ENCODE measurements around the gene CFAP20DC. TPM values are rescaled to one million over a fixed set of nuclear protein-coding genes. Genes with fewer than 3 reads are reported as not detected.

CFAP20DC gene
- total and polyA plus RNA-seq, 2 experiments from 2014 or later, result 7.4 to 11.4 TPM

GRCh38 chr3:58962816-58963215 lies 87.0 kb downstream of the CFAP20DC start:
- H3K36me3 Mint-ChIP-seq (ENCODE audit: low read depth), result no peaks in the 10 kb centered on the region
- TF ChIP-seq ZNF331 (CRISPR knock-in tag; IDR thresholded peaks at IDR 0.05; ENCODE audit: low read depth) (no peak), ZNF462 (CRISPR knock-in tag; IDR thresholded peaks at IDR 0.05) (no peak), ZNF114 (CRISPR knock-in tag; IDR thresholded peaks at IDR 0.05) (no peak), EZH2 (IDR thresholded peaks at IDR 0.05; ENCODE audit: low read depth, unreplicated experiment) (no peak)
- ATAC-seq (no peak), DNase-seq (ENCODE audit: low spot score) (no peak)
- no peak overlapping the region for H3K4me2 ChIP-seq
- H3K27ac Mint-ChIP-seq, result no peak overlapping the region
- H3K27me3 ChIP-seq (ENCODE audit: insufficient read depth), result no peaks in the 10 kb centered on the region
- no peaks in the 10 kb centered on the region for H3K9me2 ChIP-seq (ENCODE audit: insufficient read depth)
- H2AFZ ChIP-seq, result no peak overlapping the region
- H4K20me1 ChIP-seq (replicated peaks; ENCODE audit: insufficient read depth), result no peaks in the 10 kb centered on the region
- no peak overlapping the region for H3K4me3 Mint-ChIP-seq
- no peaks in the 10 kb centered on the region for H3K27me3 Mint-ChIP-seq (ENCODE audit: insufficient read depth, low read depth, poor library complexity)
- no peaks in the 10 kb centered on the region for H3K9me3 Mint-ChIP-seq
- H3F3A ChIP-seq (replicated peaks; ENCODE audit: low read depth), result no peaks in the 10 kb centered on the region
- no peaks in the 10 kb centered on the region for H3K79me2 ChIP-seq (replicated peaks; ENCODE audit: insufficient read depth)
- no peak overlapping the region for H3K4me3 ChIP-seq
- H3K27ac ChIP-seq (ENCODE audit: low read depth), result no peak overlapping the region
- no peaks in the 10 kb centered on the region for H3K4me1 ChIP-seq (ENCODE audit: insufficient read depth)
- H3K4me1 Mint-ChIP-seq, result peaks cover 4% of the 10 kb centered on the region; the same call in 1 of the 3 replicates
- H3K36me3 ChIP-seq (ENCODE audit: insufficient read depth), result no peaks in the 10 kb centered on the region

DNA sequence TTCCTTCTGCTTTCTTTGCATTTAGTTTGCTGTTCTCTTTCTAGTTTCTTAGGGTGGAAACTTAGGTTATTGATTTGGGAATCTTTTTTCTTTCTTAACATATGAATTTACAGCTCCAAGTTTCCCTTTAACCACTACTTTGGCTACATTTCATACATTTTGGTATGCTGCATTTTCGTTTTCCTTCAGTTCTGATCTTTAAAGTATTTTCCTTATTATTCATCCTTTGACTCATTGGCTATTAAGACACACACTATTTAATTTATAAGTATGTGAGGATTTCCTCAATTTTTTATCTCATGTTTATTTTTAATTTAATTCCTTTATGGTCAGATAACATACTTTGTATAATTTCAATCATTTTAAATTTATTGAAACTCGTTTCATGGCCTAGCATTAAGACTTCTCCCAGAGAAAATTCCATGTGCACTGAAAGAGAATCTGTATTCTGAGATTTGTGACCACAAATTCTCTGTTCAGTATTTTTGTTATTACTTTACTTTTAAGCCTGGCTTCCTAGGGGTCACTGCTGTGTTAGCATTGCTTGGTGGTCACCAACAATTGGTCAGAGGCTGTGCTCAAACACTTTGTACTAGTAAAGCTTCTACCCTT lies 87.7 kb downstream of the CFAP20DC start:
- DNase-seq (ENCODE audit: low spot score) (no peak), ATAC-seq (no peak)
- H3K4me3 Mint-ChIP-seq, result no peak overlapping the region
- Histone ChIP-seq H3K36me3 (ENCODE audit: insufficient read depth) (no peaks in the 10 kb centered on the region), H2AFZ (no peak overlapping the region), H4K20me1 (replicated peaks; ENCODE audit: insufficient read depth) (no peaks in the 10 kb centered on the region), H3F3A (replicated peaks; ENCODE audit: low read depth) (no peaks in the 10 kb centered on the region), H3K27ac (ENCODE audit: low read depth) (no peak overlapping the region), H3K4me2 (no peak overlapping the region), H3K4me1 (ENCODE audit: insufficient read depth) (no peaks in the 10 kb centered on the region), H3K4me3 (no peak overlapping the region), H3K9me2 (ENCODE audit: insufficient read depth) (no peaks in the 10 kb centered on the region), H3K27me3 (ENCODE audit: insufficient read depth) (no peaks in the 10 kb centered on the region), H3K79me2 (replicated peaks; ENCODE audit: insufficient read depth) (no peaks in the 10 kb centered on the region)
- H3K36me3 Mint-ChIP-seq (ENCODE audit: low read depth), result no peaks in the 10 kb centered on the region
- peak overlapping the region; percentile 29; the same call in 1 of the 2 replicates for H3K27ac Mint-ChIP-seq
- TF ChIP-seq CTCF (conservative IDR thresholded peaks at IDR 0.05; ENCODE audit: low read depth in 2 of 2) (no peak), POLR2AphosphoS5 (IDR thresholded peaks at IDR 0.05; ENCODE audit: low read depth) (no peak)
- H3K9me3 Mint-ChIP-seq, result no peaks in the 10 kb centered on the region
- H3K27me3 Mint-ChIP-seq (ENCODE audit: insufficient read depth, low read depth, poor library complexity), result no peaks in the 10 kb centered on the region
- H3K4me1 Mint-ChIP-seq, result peaks cover 4% of the 10 kb centered on the region; the same call in 1 of the 3 replicates
